ENCODE results near the gene TBC1D22B.
"Not testable (repeated sequence)": the region's sequence is repeated elsewhere in the genome, so short reads cannot be mapped to it uniquely, and the experiment has no call there.

TBC1D22B gene

GRCh38 chr6:37314487-37315156 lies 57.0 kb downstream of the TBC1D22B start:
- no peak for DNase-seq (ENCODE audit: low read depth)
- H3K4me3 ChIP-seq (ENCODE audit: low read depth, low read length), result no peak overlapping the region

GRCh38 chr6:37315157-37315515 lies 57.6 kb downstream of the TBC1D22B start:
- no peak for DNase-seq (ENCODE audit: low read depth)

DNA sequence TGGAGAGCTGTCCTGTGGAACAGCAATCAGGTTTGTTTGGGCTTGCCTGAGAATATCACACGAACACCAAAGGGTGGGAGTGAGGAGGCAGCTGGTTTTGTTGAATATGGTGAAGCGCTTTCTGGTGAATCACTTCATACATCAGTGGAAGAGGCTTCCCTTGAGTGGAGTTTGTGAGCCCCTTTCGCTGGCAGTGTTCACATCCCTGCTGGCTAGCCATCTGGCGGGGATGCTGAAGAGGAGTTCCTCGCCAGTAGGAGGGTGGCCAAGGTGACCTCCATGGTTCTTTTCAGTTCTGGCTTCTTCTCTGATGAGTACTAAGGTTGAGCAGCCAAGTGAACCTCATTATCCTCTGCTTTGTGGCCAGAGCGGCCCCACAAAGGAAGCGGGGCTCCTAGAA lies 58.5 kb downstream of the TBC1D22B start:
- H3K4me3 ChIP-seq (ENCODE audit: low read depth, low read length), result no peak overlapping the region
- DNase-seq (ENCODE audit: low read depth), result no peak

More at GRCh38 chr6:37315157-37315515, 57.6 kb downstream of the TBC1D22B start:
- H3K4me3 ChIP-seq (ENCODE audit: low read depth, low read length), result no peak overlapping the region

- H3K4me3 ChIP-seq (ENCODE audit: low read depth, low read length), result no peak overlapping the region
- no peak for DNase-seq (ENCODE audit: low read depth)
These were observed 59.9 kb downstream of the TBC1D22B start for GRCh38 chr6:37317312-37318038.

DNA sequence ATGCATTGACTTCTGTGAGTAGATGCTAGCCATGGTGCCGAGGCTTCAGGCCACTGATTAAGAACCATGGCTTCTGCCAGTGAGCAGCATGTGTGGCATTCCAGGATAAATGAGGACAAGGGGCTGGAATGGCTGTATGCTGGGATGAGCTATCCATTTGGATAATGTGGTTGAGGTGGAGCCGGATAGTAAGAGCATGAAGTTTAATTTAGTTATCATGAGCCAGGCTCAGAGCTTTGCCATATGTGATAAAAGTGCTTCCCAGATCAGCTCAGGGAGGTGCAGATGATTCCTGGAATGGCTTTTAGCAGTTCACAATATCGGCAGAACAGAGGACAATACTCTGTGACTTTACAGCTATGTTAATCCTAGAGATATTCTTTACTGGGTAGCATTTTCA lies 61.6 kb downstream of the TBC1D22B start:
- no peak for DNase-seq (ENCODE audit: low read depth)
- no peak overlapping the region for H3K4me3 ChIP-seq (ENCODE audit: low read depth, low read length)

- DNase-seq (ENCODE audit: low read depth), result no peak
These were observed 62.4 kb downstream of the TBC1D22B start for GRCh38 chr6:37319856-37320480.

DNA sequence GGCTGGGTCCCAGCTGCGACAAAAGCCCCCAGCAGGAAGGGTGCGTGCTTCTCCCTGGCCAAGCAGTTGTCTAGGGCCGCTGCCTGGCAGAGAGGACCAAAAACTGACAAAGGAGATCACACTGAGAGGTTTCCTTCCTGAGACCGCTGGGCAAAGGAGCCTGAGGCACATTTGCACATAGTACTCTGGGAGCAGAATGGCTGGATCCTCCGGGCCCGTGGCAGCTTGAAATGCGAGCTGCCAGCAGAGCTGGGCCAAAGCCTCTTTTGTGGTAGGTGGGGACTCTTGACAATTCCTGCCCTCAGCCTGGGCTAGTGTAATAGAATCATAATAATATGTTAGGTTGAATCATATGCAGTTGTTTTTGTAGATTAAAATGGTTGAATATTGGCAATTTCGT lies 63.1 kb downstream of the TBC1D22B start:
- H3K4me3 ChIP-seq (ENCODE audit: low read depth, low read length), result no peak overlapping the region
- no peak for DNase-seq (ENCODE audit: low read depth)

More at GRCh38 chr6:37319856-37320480, 62.4 kb downstream of the TBC1D22B start:
- H3K4me3 ChIP-seq (ENCODE audit: low read depth, low read length), result no peak overlapping the region

GRCh38 chr6:37321101-37321500 lies 63.5 kb downstream of the TBC1D22B start:
- no peak for DNase-seq (ENCODE audit: low read depth)
- H3K4me3 ChIP-seq (ENCODE audit: low read depth, low read length), result no peak overlapping the region

- DNase-seq (ENCODE audit: low read depth), result no peak
- no peak overlapping the region for H3K4me3 ChIP-seq (ENCODE audit: low read depth, low read length)
These were observed 64.2 kb downstream of the TBC1D22B start for GRCh38 chr6:37321516-37322415.

DNA sequence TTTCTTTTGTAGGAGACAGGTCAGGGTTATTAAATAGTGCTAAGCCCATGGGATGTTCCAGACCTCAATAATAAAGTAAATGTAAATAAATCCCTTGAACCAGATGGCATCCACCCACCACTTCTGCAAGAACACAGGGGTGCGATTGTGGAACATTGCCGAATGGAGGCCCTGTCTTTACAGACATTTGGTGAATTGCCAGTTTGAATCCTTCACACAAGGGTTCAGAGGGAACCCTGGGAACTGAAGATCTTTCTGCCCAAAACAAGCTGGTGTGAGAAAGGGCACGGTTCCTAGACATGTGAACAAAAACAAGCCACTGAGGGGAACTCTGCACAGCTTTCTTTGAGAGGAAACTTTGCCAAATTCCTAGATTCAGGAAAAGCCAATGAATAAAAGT lies 66.0 kb downstream of the TBC1D22B start:
- H3K4me3 ChIP-seq (ENCODE audit: low read depth, low read length), result no peak overlapping the region
- peak; percentile 60 for DNase-seq (ENCODE audit: low read depth)

DNA sequence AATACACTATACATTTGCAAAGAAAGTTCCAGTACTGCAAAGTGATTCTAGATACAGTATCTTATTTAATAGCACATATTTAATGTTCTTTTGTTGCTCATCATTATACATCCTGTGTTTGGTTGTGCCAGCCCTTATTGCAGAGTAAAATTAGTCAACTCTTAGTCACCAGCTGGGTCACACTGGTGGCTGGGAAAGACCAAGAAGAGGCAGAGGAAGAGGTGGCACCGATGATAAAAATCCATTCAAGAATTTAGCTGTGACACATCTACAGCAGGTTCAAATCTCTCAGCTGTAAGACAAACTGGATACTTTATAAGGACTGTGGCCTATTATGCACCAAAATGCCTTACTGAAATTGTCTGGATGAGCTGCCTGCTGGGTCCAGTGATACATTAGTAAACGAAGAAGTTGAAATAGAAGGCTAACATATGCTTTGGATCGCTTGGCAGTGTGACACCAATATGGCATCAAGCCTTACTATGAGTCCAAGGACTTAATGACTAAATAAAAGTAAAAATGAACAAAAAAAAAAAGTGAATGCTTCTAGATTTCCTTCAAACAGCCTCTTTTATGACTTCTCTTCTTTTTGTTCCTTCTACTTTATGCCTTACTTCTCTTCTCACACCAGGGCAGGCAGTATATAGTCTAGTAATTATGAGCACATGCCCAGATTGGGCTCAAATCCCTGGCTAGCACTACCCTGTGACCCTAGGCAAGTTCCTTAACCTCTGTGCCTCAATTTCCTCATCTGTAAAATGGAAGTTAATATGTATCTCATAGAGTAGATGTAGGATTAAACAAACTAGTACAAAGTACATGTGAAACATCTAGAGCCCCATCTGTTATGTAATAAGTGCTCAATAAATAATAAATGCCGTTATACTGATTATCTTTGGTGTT lies 66.8 kb downstream of the TBC1D22B start:
- no peak for DNase-seq (ENCODE audit: low read depth)
- H3K4me3 ChIP-seq (ENCODE audit: low read depth, low read length), result no peak overlapping the region

GRCh38 chr6:37330345-37330744 lies 72.8 kb downstream of the TBC1D22B start:
- not testable (repeated sequence) for H3K4me3 ChIP-seq (ENCODE audit: low read depth, low read length); DNase-seq (ENCODE audit: low read depth)

DNA sequence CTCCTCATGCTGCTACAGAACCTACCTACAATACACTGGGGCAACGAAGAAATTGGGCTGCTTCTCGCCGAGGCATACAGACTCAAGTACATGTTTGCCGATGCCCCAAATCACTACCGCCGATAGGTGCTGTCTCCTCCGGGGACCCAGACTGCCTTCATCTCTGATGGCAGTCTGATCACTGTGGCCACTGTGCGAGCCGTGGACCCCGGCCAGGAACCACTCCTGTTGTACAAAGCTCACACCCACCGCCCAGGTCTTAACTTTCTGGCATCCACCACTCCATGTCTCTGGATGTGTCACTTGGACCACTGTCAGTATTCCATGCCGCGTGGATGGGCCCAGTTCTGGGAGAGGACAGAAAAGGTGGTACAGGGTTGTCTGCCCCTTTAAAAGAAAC lies 73.5 kb downstream of the TBC1D22B start:
- DNase-seq (ENCODE audit: low read depth), result no peak
- H3K4me3 ChIP-seq (ENCODE audit: low read depth, low read length), result no peak overlapping the region

GRCh38 chr6:37332894-37333293 lies 75.3 kb downstream of the TBC1D22B start:
- no peak overlapping the region for H3K4me3 ChIP-seq (ENCODE audit: low read depth, low read length)
- DNase-seq (ENCODE audit: low read depth), result no peak

- no peak for DNase-seq (ENCODE audit: low read depth)
- H3K4me3 ChIP-seq (ENCODE audit: low read depth, low read length), result no peak overlapping the region
These were observed 76.5 kb downstream of the TBC1D22B start for GRCh38 chr6:37334047-37334446.

GRCh38 chr6:37338317-37338716 lies 80.7 kb downstream of the TBC1D22B start:
- not testable (repeated sequence) for DNase-seq (ENCODE audit: low read depth); H3K4me3 ChIP-seq (ENCODE audit: low read depth, low read length)

DNA sequence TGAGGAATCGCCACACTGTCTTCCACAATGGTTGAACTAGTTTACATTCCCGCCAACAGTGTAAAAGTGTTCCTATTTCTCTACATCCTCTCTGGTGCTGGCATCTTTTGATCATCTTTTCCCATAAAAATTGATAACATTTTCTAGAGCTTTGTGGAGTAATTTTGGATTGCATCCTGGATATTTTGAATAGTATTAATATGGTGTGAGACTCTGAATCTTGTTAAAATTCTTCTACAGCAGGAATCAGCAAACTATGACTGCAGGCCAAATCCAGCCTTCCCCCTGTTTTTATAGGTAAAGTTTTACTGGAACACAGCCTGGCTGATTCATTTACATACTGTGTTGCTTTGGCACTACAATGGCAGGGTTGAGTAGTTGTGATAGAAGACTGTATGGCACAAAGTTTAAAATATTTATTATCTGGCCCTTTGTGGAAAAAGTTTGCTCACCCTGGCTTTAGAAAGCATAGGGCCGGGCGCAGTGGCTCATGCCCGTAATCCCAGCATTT lies 81.2 kb downstream of the TBC1D22B start:
- no peak for DNase-seq (ENCODE audit: low read depth)
- H3K4me3 ChIP-seq (ENCODE audit: low read depth, low read length), result no peak overlapping the region

DNA sequence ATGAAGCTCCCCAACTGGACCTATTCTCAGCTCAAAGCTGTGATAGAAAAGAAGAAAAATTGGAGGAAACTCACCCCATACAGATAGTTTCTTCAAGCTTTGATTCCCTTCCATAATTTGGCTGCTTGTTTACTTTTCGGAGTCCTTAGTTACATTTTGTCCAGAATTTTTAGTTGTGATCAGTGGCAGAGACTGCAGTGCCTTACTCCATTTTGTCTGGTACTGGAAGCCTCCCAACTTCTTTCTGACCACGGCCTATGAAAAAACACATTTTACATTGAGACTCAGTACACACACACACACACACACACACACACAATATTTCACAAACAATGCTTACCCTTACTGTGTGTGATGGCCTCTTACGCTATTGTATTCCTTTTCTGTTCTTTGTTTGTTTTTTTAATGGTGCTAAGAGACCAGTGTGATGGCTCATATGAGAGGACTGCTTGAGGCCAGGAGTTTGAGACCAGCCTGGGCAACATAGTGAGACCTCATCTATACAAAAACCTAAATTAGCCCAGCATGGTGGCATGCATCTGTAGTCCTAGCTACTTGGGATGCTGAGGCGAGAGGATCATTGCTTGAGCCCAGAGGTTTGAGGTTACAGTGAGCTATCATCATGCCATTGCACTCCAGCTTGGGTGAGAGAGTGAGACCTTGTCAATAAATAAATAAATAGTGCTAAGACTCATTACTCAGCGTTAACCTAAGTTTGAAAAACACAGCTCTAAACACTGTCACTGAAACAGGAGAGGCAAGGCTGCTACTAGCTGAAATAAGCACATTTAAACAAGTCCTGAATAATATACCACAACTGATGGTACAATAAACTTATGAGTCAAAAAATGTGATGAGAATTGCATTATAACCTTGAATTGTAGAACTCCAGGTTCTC lies 82.4 kb downstream of the TBC1D22B start:
- no peak overlapping the region for H3K4me3 ChIP-seq (ENCODE audit: low read depth, low read length)
- no peak for DNase-seq (ENCODE audit: low read depth)

Data from skeletal muscle cell (primary cell).